Activated T-helper 1 cell treated with Interleukin-2 at 50 U/mL for 16 hours (primary cell): ENCODE results near the gene PHOX2B.

ENCODE experiments used
- DNase-seq: peaks from one replicate; pipeline ENCODE4 v3.0.0-alpha.2; 2020; ENCODE audit warnings: low read depth

PHOX2B gene

DNA sequence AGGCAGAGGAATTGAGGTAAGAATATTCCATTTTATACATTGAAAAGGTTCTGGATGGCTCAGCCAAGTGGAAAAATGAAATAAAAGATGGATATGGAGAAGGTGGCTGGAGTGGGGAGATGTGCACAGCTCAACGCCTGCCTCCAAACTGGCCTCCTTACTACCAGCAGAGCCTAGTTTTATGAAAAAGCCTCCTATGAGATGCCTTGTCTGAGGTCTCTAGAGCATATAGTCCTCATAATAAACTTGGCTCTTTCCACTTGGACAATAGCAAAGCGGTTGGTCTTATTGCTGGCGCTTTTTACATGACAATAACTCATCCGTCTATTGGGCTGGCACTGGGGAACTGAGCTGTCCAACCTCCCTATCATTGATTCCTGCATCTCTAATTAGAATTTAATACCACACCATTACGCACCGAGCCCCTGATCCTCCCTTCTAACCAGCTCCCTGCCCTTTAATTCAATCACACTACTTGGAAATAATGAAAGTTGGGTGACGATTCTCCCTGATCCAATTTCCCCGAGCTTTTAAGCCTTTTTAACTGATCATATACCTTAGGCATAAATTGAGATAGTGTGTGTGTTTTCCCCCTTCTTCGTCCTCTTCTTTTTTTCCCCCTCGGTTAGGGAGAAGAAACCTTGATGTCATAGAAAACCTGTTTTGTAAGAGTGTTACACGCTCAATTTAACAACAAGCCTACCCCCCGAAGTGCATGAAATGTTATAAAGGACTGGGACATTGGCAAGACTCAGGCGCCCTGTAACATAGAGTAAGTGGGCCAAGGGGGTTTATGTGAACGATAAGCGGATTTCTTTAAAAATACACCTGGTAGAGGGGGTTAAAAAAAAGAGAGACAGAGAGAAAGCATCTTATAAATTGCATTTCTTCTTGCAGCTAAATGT is at the start of gene PHOX2B:
Gene PHOX2B, minus strand, starts transcription at position 155 of the 905 bp plus-strand sequence. Its CDS starts 115 bp downstream, at position 40.
- no peak for DNase-seq

- no peak for DNase-seq
These were observed 48.7 kb upstream of the PHOX2B start for GRCh38 chr4:41797260-41797659.

DNA sequence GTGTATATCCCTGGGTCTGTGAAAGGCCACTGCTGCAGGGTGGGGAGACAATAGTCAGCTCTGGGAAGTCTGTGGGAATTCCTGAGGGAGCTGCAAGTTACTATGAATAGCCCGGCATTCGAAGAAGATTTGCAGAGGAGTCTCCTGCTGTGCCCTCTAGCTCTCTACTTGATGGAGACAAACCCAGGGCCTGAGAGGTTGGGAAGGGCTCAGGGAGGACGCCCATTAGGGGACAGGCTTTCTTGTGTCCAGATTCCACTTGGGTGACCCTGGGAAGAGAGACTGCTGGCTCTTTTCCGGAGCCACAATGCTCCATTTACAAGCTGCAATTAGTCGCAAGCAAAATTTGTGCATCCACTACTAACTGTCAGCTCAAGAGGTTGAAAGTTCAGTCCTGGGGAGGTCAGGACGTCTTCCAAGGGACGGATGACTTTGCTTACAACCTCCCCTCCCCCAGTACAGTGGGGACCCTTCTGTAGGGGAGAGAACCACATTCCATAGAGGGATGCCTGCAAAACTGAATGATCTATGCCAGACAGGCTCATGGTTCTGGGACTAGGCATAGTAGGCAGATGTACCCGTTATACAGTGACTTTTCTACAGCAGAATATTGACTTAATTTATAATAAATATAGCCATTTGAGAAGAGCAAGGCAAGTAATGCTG is 48.2 kb upstream of the PHOX2B start:
- DNase-seq = no peak

GRCh38 chr4:41795796-41796385 is 47.4 kb upstream of the PHOX2B start:
- no peak for DNase-seq

DNA sequence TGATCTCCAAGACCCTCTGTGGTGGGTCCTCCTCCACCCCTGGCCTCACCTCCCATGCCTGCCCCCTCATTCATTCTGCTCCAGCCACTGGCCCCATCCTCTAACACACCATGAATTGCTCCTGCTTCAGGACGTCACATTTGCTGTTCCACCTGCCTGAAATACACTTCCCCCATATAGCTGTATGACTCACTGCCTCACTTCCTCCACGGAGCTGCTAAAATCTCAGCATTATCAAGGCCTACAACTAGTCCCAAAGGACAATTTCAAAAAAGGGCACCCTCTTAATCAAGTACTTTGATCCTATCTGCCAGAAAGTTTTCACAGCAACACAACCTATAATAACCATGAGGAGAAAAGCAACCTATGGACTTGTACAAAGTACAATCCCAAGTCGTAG is 43.6 kb upstream of the PHOX2B start:
- DNase-seq = no peak

DNA sequence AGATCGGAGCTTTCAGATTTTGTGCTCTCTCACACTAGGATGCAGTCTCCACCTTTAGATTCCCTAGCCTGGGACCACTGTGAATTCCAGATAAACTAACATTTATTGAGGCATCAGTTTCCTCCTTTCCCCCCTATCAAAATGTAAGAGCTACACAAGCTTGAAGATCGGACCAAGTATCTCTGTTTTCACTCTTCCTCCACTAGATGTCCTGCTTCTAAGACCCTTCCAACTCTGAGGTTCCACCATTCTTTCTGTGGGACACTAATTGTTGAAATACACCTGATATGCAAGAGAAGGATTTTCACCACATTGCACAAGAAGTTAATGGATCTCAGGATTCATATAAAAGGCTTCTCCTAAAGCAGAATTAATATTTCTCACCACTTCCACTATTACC is 43.0 kb upstream of the PHOX2B start:
- no peak for DNase-seq

DNA sequence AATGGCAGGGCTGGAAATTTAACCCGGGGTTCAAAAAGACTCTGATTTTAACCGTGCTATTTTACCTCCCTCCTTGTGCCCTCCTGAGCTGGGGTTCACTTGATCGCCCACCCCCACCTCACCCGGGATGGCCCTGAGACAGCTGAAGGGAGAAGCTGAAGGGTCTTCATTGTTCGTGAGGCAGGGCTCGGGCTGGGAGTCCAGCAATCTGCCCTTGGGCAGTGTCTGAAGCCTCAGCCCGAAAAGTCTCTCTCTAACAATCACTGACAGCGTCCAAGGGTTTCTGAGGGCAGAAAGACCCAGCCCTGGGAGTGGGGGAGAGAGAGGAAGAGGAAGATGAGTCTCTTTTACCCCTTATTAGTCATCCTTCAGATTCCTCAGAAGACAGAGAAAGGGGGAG is 39.4 kb upstream of the PHOX2B start:
- no peak for DNase-seq

GRCh38 chr4:41785665-41786064 is 37.1 kb upstream of the PHOX2B start:
- DNase-seq = no peak

- DNase-seq = no peak
These were observed 35.9 kb upstream of the PHOX2B start for GRCh38 chr4:41784191-41784979.

DNA sequence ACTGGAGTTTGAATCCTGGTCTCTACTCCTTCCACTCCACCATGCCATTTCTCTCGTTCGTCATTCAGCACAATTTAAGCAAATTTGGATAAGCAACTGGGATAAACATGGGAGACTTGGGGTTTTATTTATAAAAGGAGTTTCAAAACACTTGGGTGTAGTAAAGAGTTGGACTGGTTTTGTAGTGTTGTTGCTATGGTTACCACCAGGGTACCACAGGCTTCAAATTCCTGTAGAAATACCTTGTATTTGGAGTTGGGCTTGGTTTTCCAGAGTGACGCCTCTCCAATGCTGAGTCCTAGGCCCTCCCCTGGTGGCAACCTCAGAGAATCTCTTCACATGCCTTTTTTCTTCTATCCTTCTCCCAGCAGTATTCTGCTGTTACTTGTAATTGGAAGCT is 27.9 kb upstream of the PHOX2B start:
- no peak for DNase-seq

GRCh38 chr4:41763729-41764128 is 15.2 kb upstream of the PHOX2B start:
- no peak for DNase-seq

- DNase-seq = no peak
These were observed 10.4 kb upstream of the PHOX2B start for GRCh38 chr4:41758884-41759283.

DNA sequence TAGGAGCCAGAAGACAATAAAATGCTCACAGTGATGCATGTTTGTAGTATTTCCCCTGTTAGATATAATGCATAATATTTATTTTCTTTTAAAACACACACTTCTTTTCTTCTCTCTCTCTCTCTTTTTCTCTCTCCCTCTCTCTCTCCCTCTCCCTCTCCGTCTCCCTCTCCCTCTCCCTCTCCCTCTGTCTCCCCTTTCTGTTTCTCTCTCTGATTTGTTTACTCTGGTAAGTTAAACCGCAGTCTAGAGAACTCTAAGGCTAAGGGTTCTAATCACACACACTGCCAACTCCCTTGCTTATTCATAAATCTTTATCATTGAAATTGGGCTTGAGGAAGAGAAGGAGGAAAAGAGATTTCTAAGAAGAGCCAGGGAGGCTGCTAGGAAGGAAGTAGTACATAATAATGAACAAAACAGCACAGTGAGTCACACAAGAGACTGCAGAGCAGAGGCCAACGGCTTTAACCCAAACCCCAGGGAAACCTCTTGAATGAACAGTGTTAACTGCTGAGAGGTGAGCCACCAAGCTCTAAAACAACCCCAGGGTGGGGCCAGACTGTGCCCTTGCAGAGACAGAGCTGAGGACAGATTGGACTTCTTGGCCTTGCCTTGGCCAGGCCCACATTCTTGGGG is 9.1 kb upstream of the PHOX2B start:
- no peak for DNase-seq

- DNase-seq = no peak
These were observed 5.4 kb upstream of the PHOX2B start for GRCh38 chr4:41753942-41754341.

- DNase-seq = no peak
These were observed 3.7 kb upstream of the PHOX2B start for GRCh38 chr4:41752081-41752836.

- no peak for DNase-seq
These were observed 3.0 kb upstream of the PHOX2B start for GRCh38 chr4:41751449-41752061.

DNA sequence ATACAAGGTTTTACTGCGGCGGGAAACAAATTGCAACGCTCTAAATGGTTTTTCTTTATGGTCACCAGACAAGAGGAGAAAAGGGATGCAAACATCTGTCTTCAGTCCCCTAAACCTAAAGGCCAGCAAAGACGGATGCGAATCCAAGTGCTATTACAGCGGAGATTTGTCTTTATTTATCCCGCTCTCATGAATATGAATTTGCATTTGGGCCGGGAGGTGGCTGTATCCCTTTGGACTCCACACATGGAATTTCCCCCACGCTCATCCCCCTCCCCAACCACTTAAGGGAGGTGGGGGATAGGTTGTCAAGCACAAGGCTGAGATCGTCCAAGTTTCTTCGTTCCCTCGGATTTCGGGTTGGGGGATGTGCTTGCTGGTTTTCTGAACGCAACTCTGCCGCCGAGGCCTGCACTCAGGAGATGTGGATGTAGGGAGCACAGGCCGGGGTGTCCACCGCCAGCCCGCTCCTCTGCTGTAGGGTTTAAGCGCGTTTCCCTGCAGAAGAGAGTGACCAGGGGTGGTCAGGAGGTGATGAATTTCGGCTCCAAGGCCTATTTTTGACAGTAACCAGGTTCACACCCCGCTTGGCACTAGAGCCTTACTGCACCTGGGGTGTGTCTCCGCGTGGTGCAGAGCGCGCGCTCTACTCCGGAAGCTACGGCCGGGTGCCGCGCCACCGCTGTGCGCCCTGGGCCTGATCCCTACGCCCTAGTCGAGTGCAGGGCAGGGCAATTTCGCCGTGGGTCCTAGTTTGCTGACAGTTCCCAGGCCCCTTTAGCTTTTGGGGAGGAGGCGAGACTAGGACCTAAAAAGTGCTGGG is 2.3 kb upstream of the PHOX2B start:
- no peak for DNase-seq

- no peak for DNase-seq
These were observed 1.6 kb upstream of the PHOX2B start for GRCh38 chr4:41750121-41750625.

- DNase-seq = no peak
These were observed 1.1 kb upstream of the PHOX2B start for GRCh38 chr4:41749631-41750039.
